GM21390 (cell line): ENCODE results near the gene HOXD10.
A peak's percentile ranks its signal among the peaks of the same experiment; 100 is the strongest.

Source experiments
- ATAC-seq: cut with Tn5 transposase; IDR thresholded peaks from one replicate; pipeline ENCODE4 v1.9.1; 2021; ENCODE audit not compliant: unreplicated experiment

HOXD10 gene

GRCh38 chr2:176082824-176083751 is 33.5 kb upstream of the HOXD10 start:
- ATAC-seq = no peak

- no peak for ATAC-seq
Measured at GRCh38 chr2:176083796-176084261, 32.7 kb upstream of the HOXD10 start, which contains the start of gene EVX2. EVX2 (minus strand) TSS chr2:176083962; CDS start chr2:176083776, 186 bp downstream.

GRCh38 chr2:176084611-176085119 is 31.9 kb upstream of the HOXD10 start:
- no peak for ATAC-seq

- no peak for ATAC-seq
Measured at GRCh38 chr2:176085120-176085788, 31.3 kb upstream of the HOXD10 start.

- no peak for ATAC-seq
Measured at GRCh38 chr2:176085861-176086771, 30.5 kb upstream of the HOXD10 start.

- no peak for ATAC-seq
Measured at GRCh38 chr2:176087330-176088047, 29.1 kb upstream of the HOXD10 start.

GRCh38 chr2:176088048-176088936 is 28.3 kb upstream of the HOXD10 start:
- ATAC-seq = peak; percentile 65

- no peak for ATAC-seq
Measured at GRCh38 chr2:176088937-176089842, 27.4 kb upstream of the HOXD10 start.

- no peak for ATAC-seq
Measured at GRCh38 chr2:176089843-176090395, 26.7 kb upstream of the HOXD10 start.

GRCh38 chr2:176090862-176091261 is 25.7 kb upstream of the HOXD10 start:
- no peak for ATAC-seq

GRCh38 chr2:176091329-176092258 is 25.0 kb upstream of the HOXD10 start:
- no peak for ATAC-seq

GRCh38 chr2:176092270-176093144 is 24.1 kb upstream of the HOXD10 start, which contains the start of gene HOXD13:
HOXD13 (plus strand) TSS chr2:176092721; CDS start chr2:176092891, 170 bp downstream.
- ATAC-seq = no peak

- ATAC-seq = no peak
Measured at GRCh38 chr2:176093145-176093897, 23.3 kb upstream of the HOXD10 start.

- no peak for ATAC-seq
Measured at GRCh38 chr2:176093898-176094249, 22.7 kb upstream of the HOXD10 start.

GRCh38 chr2:176094349-176094748 is 22.2 kb upstream of the HOXD10 start:
- no peak for ATAC-seq
